ENCODE data around the gene MYO16. TPM values are rescaled to one million over a fixed set of nuclear protein-coding genes. Genes with fewer than 3 reads are reported as not detected.
"Not testable (repeated sequence)": the region's sequence is repeated elsewhere in the genome, so short reads cannot be mapped to it uniquely, and the experiment has no call there.

The MYO16 gene
- total RNA-seq, 2 experiments from 2014 or later, result not detected

GRCh38 chr13:109055850-109056249, 426.4 kb downstream of the MYO16 start:
- CTCF ChIA-PET, result no interaction called here
- ATAC-seq, result no peak
- POLR2A ChIA-PET, result no interaction called here
- Mint-ChIP-seq H3K4me3 (no peak overlapping the region), H3K27me3 (peaks cover 6% of the 10 kb centered on the region), H3K4me1 (no peaks in the 10 kb centered on the region), H3K36me3 (ENCODE audit: low read depth) (no peaks in the 10 kb centered on the region), H3K9me3 (ENCODE audit: low read depth) (no peaks in the 10 kb centered on the region), H3K27ac (no peak overlapping the region)
- no peak for DNase-seq
- intact Hi-C loops (cut with DNase I, micrococcal nuclease), result no loop called here

GRCh38 chr13:109058087-109058486, 428.7 kb downstream of the MYO16 start:
- H3K4me1 Mint-ChIP-seq, result no peaks in the 10 kb centered on the region
- H3K4me3 Mint-ChIP-seq, result no peak overlapping the region
- DNase-seq, result no peak
- CTCF ChIA-PET, result no interaction called here
- POLR2A ChIA-PET, result no interaction called here
- no peaks in the 10 kb centered on the region for H3K9me3 Mint-ChIP-seq (ENCODE audit: low read depth)
- intact Hi-C loops (cut with DNase I, micrococcal nuclease), result no loop called here
- no peak for ATAC-seq
- peaks cover 6% of the 10 kb centered on the region for H3K27me3 Mint-ChIP-seq
- H3K27ac Mint-ChIP-seq, result no peak overlapping the region
- H3K36me3 Mint-ChIP-seq (ENCODE audit: low read depth), result no peaks in the 10 kb centered on the region

GRCh38 chr13:109072505-109072904, 443.1 kb downstream of the MYO16 start:
- Mint-ChIP-seq H3K4me3 (no peak overlapping the region), H3K27me3 (peaks cover 3% of the 10 kb centered on the region), H3K4me1 (no peaks in the 10 kb centered on the region), H3K9me3 (ENCODE audit: low read depth) (peaks cover 2% of the 10 kb centered on the region), H3K27ac (no peak overlapping the region), H3K36me3 (ENCODE audit: low read depth) (no peaks in the 10 kb centered on the region)
- DNase-seq, result no peak
- intact Hi-C loops (cut with DNase I, micrococcal nuclease), result no loop called here
- POLR2A ChIA-PET, result no interaction called here
- ATAC-seq, result no peak
- CTCF ChIA-PET, result interaction anchor here (0.6 kb wide), 1 partner anchor 12 kb away, joined by 4 read pairs; no protein-coding TSS in a partner anchor

- CTCF ChIA-PET, result no interaction called here
- POLR2A ChIA-PET, result no interaction called here
- Mint-ChIP-seq H3K27ac (no peak overlapping the region), H3K4me1 (no peaks in the 10 kb centered on the region), H3K27me3 (peaks cover 4% of the 10 kb centered on the region), H3K36me3 (ENCODE audit: low read depth) (no peaks in the 10 kb centered on the region), H3K4me3 (no peak overlapping the region), H3K9me3 (ENCODE audit: low read depth) (no peaks in the 10 kb centered on the region)
- intact Hi-C loops (cut with DNase I, micrococcal nuclease), result no loop called here
- ATAC-seq, result no peak
- DNase-seq, result no peak
Observed at GRCh38 chr13:109074436-109074835, 445.0 kb downstream of the MYO16 start.

- POLR2A ChIA-PET, result no interaction called here
- no peaks in the 10 kb centered on the region for H3K4me1 Mint-ChIP-seq
- H3K4me3 Mint-ChIP-seq, result no peak overlapping the region
- CTCF ChIA-PET, result no interaction called here
- DNase-seq (no peak), ATAC-seq (no peak)
- no peak overlapping the region for H3K27ac Mint-ChIP-seq
- H3K9me3 Mint-ChIP-seq (ENCODE audit: low read depth), result no peaks in the 10 kb centered on the region
- no peaks in the 10 kb centered on the region for H3K36me3 Mint-ChIP-seq (ENCODE audit: low read depth)
- intact Hi-C loops (cut with DNase I, micrococcal nuclease), result no loop called here
- peaks cover 4% of the 10 kb centered on the region for H3K27me3 Mint-ChIP-seq
Observed at GRCh38 chr13:109074853-109075252, 445.4 kb downstream of the MYO16 start.

GRCh38 chr13:109087916-109088623, 458.7 kb downstream of the MYO16 start:
- no peak overlapping the region for H3K4me3 Mint-ChIP-seq

GRCh38 chr13:109088624-109088917, 459.2 kb downstream of the MYO16 start:
- Mint-ChIP-seq H3K27ac (no peak overlapping the region), H3K4me1 (no peaks in the 10 kb centered on the region), H3K36me3 (ENCODE audit: low read depth) (no peaks in the 10 kb centered on the region), H3K27me3 (peaks cover 6% of the 10 kb centered on the region), H3K9me3 (ENCODE audit: low read depth) (peaks cover 3% of the 10 kb centered on the region), H3K4me3 (no peak overlapping the region)
- ChIA-PET CTCF (interaction anchor here (0.7 to 0.9 kb wide), 2 partner anchors 13 to 1021 kb away, joined by 3 to 4 read pairs; no protein-coding TSS in a partner anchor), POLR2A (no interaction called here)
- no peak for DNase-seq
- ATAC-seq, result no peak
- intact Hi-C loops (cut with DNase I, micrococcal nuclease), result no loop called here

More at GRCh38 chr13:109087916-109088623, 458.7 kb downstream of the MYO16 start:
- H3K27me3 Mint-ChIP-seq, result peaks cover 6% of the 10 kb centered on the region
- ATAC-seq (no peak), DNase-seq (no peak)
- CTCF ChIA-PET, result interaction anchor here (0.7 to 0.9 kb wide), 2 partner anchors 12 to 1022 kb away, joined by 3 to 4 read pairs; no protein-coding TSS in a partner anchor
- H3K4me1 Mint-ChIP-seq, result no peaks in the 10 kb centered on the region
- no peaks in the 10 kb centered on the region for H3K36me3 Mint-ChIP-seq (ENCODE audit: low read depth)
- H3K27ac Mint-ChIP-seq, result no peak overlapping the region
- intact Hi-C loops (cut with DNase I, micrococcal nuclease), result no loop called here
- POLR2A ChIA-PET, result no interaction called here
- H3K9me3 Mint-ChIP-seq (ENCODE audit: low read depth), result peaks cover 3% of the 10 kb centered on the region

GRCh38 chr13:109090796-109091195, 461.4 kb downstream of the MYO16 start:
- no peak overlapping the region for H3K4me3 Mint-ChIP-seq
- H3K27me3 Mint-ChIP-seq, result peaks cover 10% of the 10 kb centered on the region
- peaks cover 3% of the 10 kb centered on the region for H3K9me3 Mint-ChIP-seq (ENCODE audit: low read depth)
- no peaks in the 10 kb centered on the region for H3K4me1 Mint-ChIP-seq
- POLR2A ChIA-PET, result no interaction called here
- H3K36me3 Mint-ChIP-seq (ENCODE audit: low read depth), result no peaks in the 10 kb centered on the region
- DNase-seq (no peak), ATAC-seq (no peak)
- intact Hi-C loops (cut with DNase I, micrococcal nuclease), result no loop called here
- CTCF ChIA-PET, result no interaction called here
- no peak overlapping the region for H3K27ac Mint-ChIP-seq

- Mint-ChIP-seq H3K36me3 (ENCODE audit: low read depth) (no peaks in the 10 kb centered on the region), H3K4me1 (no peaks in the 10 kb centered on the region), H3K27ac (no peak overlapping the region), H3K4me3 (no peak overlapping the region), H3K27me3 (peaks cover 10% of the 10 kb centered on the region), H3K9me3 (ENCODE audit: low read depth) (peaks cover 3% of the 10 kb centered on the region)
- POLR2A ChIA-PET, result no interaction called here
- intact Hi-C loops (cut with DNase I, micrococcal nuclease), result no loop called here
- ATAC-seq (no peak), DNase-seq (no peak)
- CTCF ChIA-PET, result no interaction called here
Observed at GRCh38 chr13:109091249-109091648, 461.8 kb downstream of the MYO16 start.

- H3K27ac Mint-ChIP-seq; H3K4me3 Mint-ChIP-seq; POLR2A ChIA-PET; H3K36me3 Mint-ChIP-seq (ENCODE audit: low read depth); CTCF ChIA-PET; H3K9me3 Mint-ChIP-seq (ENCODE audit: low read depth); ATAC-seq; intact Hi-C loops (cut with DNase I, micrococcal nuclease); DNase-seq; H3K4me1 Mint-ChIP-seq: not testable (repeated sequence)
- H3K27me3 Mint-ChIP-seq, result peaks cover 10% of the 10 kb centered on the region
Observed at GRCh38 chr13:109092186-109092585, 462.8 kb downstream of the MYO16 start.

- Mint-ChIP-seq H3K4me1 (no peaks in the 10 kb centered on the region), H3K27me3 (peaks cover 10% of the 10 kb centered on the region), H3K4me3 (no peak overlapping the region), H3K27ac (no peak overlapping the region), H3K36me3 (ENCODE audit: low read depth) (no peaks in the 10 kb centered on the region), H3K9me3 (ENCODE audit: low read depth) (peaks cover 4% of the 10 kb centered on the region)
- DNase-seq (no peak), ATAC-seq (no peak)
- intact Hi-C loops (cut with DNase I, micrococcal nuclease), result no loop called here
- ChIA-PET POLR2A (no interaction called here), CTCF (no interaction called here)
Observed at GRCh38 chr13:109093998-109094397, 464.6 kb downstream of the MYO16 start.

GRCh38 chr13:109095126-109095525, 465.7 kb downstream of the MYO16 start:
- H3K27ac Mint-ChIP-seq, result no peak overlapping the region
- DNase-seq (no peak), ATAC-seq (no peak)
- no peak overlapping the region for H3K4me3 Mint-ChIP-seq
- CTCF ChIA-PET, result no interaction called here
- intact Hi-C loops (cut with DNase I, micrococcal nuclease), result no loop called here
- peaks cover 10% of the 10 kb centered on the region for H3K27me3 Mint-ChIP-seq
- peaks cover 4% of the 10 kb centered on the region for H3K9me3 Mint-ChIP-seq (ENCODE audit: low read depth)
- no peaks in the 10 kb centered on the region for H3K4me1 Mint-ChIP-seq
- H3K36me3 Mint-ChIP-seq (ENCODE audit: low read depth), result no peaks in the 10 kb centered on the region
- POLR2A ChIA-PET, result no interaction called here

GRCh38 chr13:109096101-109096500, 466.7 kb downstream of the MYO16 start:
- DNase-seq, result no peak
- Mint-ChIP-seq H3K36me3 (ENCODE audit: low read depth) (no peaks in the 10 kb centered on the region), H3K27ac (no peak overlapping the region), H3K27me3 (peaks cover 10% of the 10 kb centered on the region), H3K4me3 (no peak overlapping the region), H3K4me1 (no peaks in the 10 kb centered on the region), H3K9me3 (ENCODE audit: low read depth) (peaks cover 4% of the 10 kb centered on the region)
- ChIA-PET POLR2A (no interaction called here), CTCF (no interaction called here)
- intact Hi-C loops (cut with DNase I, micrococcal nuclease), result no loop called here
- no peak for ATAC-seq

Measured in activated CD4-positive, alpha-beta T cell treated with anti-CD3 and anti-CD28 coated beads for 36 hours (primary cell).